Lung (tissue), 12 donors: Measurements from ENCODE around the gene ANKRD16. TPM values are rescaled to one million over a fixed set of nuclear protein-coding genes. Genes with fewer than 3 reads are reported as not detected.

Experiments used
- ATAC-seq: fragments of 200-7000 bp; cut with Tn5 transposase; one replicate; pipeline ENCODE4 v1.9.1; 2020; ENCODE audit warnings: moderate number of reproducible peaks; ENCODE audit not compliant: insufficient read depth, low FRiP score
- DNase-seq, 3 donors: peaks; one replicate each; pipeline ENCODE4 v3.0.0-alpha.2; 2013 to 2017
- H3K27ac ChIP-seq, 2 donors: one replicate each; pipeline ENCODE4 v1.5.1; 2013; ENCODE audit warnings: mild to moderate bottlenecking in 2 of 2, moderate library complexity in 2 of 2, control low read depth in 1 of 2, inconsistent platforms in 1 of 2, low read depth in 1 of 2, low read length in 1 of 2
- H3K27me3 ChIP-seq, 3 donors: one replicate each; pipeline ENCODE4 v1.5.1; 2013; ENCODE audit warnings: low read length in 2 of 3; ENCODE audit not compliant: control insufficient read depth in 3 of 3, insufficient read depth in 3 of 3
- H3K36me3 ChIP-seq, 4 donors: one replicate each; pipeline ENCODE4 v1.5.1; 2013; ENCODE audit warnings: low read length in 4 of 4, mild to moderate bottlenecking in 1 of 4, moderate library complexity in 1 of 4; ENCODE audit not compliant: control insufficient read depth in 4 of 4, insufficient read depth in 4 of 4
- H3K4me1 ChIP-seq, 5 donors: one replicate each; pipeline ENCODE4 v1.5.1; 2013; ENCODE audit warnings: low read length in 5 of 5, mild to moderate bottlenecking in 2 of 5, moderate library complexity in 1 of 5; ENCODE audit not compliant: control insufficient read depth in 5 of 5, insufficient read depth in 5 of 5
- H3K4me3 ChIP-seq: one replicate; pipeline ENCODE4 v1.5.1; 2013; ENCODE audit warnings: mild to moderate bottlenecking, control low read depth, moderate library complexity
- H3K9ac ChIP-seq, 2 donors: one replicate each; pipeline ENCODE4 v1.5.1; 2013; ENCODE audit warnings: low read length in 2 of 2, control low read depth in 1 of 2; ENCODE audit not compliant: insufficient read depth in 1 of 2
- H3K9me3 ChIP-seq, 4 donors: one replicate each; pipeline ENCODE4 v1.5.1; 2013; ENCODE audit warnings: low read length in 3 of 4, mild to moderate bottlenecking in 1 of 4, moderate library complexity in 1 of 4; ENCODE audit not compliant: control insufficient read depth in 4 of 4, insufficient read depth in 3 of 4
- WGBS, 2 donors: extraction: QIAGEN DNeasy Blood & Tissue Kit; methylation state at CpG; one replicate each; pipeline ENCODE4 v1.1.7; 2013; 5-methylcytosine and 5-hydroxymethylcytosine counted together
- polyA plus RNA-seq, 2 donors: library from polyadenylated mRNA; stranded (reverse); fragments of 200-250 nt; gene quantifications; one replicate each; pipeline ENCODE4 v1.2.1, GENCODE V29; 2013
- total RNA-seq, 2 donors: library from RNA; depleted of rRNA in 1 of 2; stranded (reverse); fragments of >200 nt in 1 of 2; gene quantifications; one replicate each; pipeline ENCODE4 v1.2.1, GENCODE V29; 2014 to 2021
- TF ChIP-seq, protein P1 (sequence below): IDR thresholded peaks from 2 replicates; pipeline ENCODE4 v1.5.1; 2012; ENCODE audit warnings: mild to moderate bottlenecking; ENCODE audit errors: control extremely low read depth, extremely low read depth
- donor health status: control.
- donor health status: control.
- donor health status: Bipolar disorder and iron deficiency.
- donor health status: healthy.
- donor health status: DM: yes; HTN: yes; CAD: no.

Gene ANKRD16
- total and polyA plus RNA-seq, 4 donors = 4.5 to 14.0 (median 6.4) TPM

DNA sequence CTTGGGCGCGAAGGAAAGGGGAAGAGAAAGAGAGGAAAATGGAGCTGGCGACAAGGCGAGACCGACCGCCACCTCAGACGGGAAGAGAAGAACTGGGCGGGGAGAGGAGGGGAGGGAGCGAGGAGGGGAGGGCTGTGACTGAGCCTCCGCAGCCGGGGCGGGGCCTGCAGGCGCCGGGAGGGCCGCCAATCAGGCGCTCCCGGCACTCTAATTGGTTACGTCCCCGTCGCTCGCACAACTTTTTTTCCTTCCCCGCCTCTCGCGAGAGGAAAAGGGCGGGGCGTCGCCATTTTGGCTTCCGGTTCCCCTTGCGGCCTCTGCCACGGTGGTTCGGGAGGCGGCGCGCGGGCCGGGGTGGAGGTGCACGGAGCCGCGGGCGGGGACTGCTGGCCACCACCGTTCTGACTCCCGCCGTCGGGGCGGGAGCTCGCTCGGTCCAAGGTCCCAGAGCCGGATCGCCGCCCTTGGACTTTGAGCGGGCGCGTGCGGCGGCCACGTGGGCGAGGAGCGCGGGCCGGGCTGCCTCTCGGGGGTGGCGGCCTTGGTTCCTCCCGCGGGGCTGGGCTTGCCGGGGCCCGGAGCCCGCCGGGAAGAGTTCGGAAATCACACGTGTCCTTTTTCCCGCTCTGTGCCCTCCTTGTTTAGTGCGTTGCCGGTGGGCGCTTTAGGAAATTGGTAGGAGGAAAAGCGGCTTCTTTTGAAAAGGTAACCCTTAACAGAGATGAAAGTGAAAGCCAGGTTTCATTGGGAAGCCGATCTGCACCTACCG is 76.2 kb downstream of the ANKRD16 start, which contains the start of gene GDI2:
Gene GDI2 (minus strand): TSS at position 94 of the 769 bp plus-strand sequence. CDS start 176 bp downstream, outside the sequence.
- TF ChIP-seq, protein P1, sequence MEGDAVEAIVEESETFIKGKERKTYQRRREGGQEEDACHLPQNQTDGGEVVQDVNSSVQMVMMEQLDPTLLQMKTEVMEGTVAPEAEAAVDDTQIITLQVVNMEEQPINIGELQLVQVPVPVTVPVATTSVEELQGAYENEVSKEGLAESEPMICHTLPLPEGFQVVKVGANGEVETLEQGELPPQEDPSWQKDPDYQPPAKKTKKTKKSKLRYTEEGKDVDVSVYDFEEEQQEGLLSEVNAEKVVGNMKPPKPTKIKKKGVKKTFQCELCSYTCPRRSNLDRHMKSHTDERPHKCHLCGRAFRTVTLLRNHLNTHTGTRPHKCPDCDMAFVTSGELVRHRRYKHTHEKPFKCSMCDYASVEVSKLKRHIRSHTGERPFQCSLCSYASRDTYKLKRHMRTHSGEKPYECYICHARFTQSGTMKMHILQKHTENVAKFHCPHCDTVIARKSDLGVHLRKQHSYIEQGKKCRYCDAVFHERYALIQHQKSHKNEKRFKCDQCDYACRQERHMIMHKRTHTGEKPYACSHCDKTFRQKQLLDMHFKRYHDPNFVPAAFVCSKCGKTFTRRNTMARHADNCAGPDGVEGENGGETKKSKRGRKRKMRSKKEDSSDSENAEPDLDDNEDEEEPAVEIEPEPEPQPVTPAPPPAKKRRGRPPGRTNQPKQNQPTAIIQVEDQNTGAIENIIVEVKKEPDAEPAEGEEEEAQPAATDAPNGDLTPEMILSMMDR = no peak
- Histone ChIP-seq H3K9ac (peak within 1 kb of the TSS; percentile 85 to 96), H3K4me1 (peaks cover 2 to 40% (median 15%) of the 10 kb centered on the region in 5 donors), H3K4me3 (peak within 1 kb of the TSS; percentile 82), H3K9me3 (no peaks in the 10 kb centered on the region), H3K27ac (peak within 1 kb of the TSS; percentile 97), H3K36me3 (no peaks in the 10 kb centered on the region), H3K27me3 (no peaks in the 10 kb centered on the region)
- peak; percentile 97 to 98 (median 98) for DNase-seq
- WGBS, 2 donors = 0 to 1% methylated on average over 48 to 77 of the region's 77 CpGs
- ATAC-seq = peak; percentile 94

DNA sequence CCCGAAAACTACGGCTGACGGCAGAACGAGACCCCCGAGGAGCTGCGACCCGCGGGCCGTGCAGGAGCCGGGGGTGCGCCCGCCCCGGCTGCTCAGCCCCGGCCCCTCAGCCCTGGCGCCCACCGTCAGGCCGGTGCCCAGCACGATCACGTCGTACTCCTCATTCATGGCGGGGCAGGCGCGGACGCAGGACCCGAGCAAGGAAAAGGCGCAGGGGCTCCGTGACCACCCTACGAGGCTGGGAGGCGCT is 76.7 kb downstream of the ANKRD16 start:
- Histone ChIP-seq H3K36me3 (no peaks in the 10 kb centered on the region), H3K27me3 (no peaks in the 10 kb centered on the region), H3K4me1 (peaks cover 2 to 40% (median 15%) of the 10 kb centered on the region in 5 donors), H3K4me3 (peak overlapping the region; percentile 77), H3K27ac (peak overlapping the region; percentile 90 to 97), H3K9ac (peak overlapping the region; percentile 65 to 84), H3K9me3 (no peaks in the 10 kb centered on the region)
- WGBS, 2 donors = 0 to 1% methylated on average over 28 to 29 of the region's 29 CpGs
- TF ChIP-seq, protein P1 = no peak
- ATAC-seq = peak; percentile 17
- no peak for DNase-seq

DNA sequence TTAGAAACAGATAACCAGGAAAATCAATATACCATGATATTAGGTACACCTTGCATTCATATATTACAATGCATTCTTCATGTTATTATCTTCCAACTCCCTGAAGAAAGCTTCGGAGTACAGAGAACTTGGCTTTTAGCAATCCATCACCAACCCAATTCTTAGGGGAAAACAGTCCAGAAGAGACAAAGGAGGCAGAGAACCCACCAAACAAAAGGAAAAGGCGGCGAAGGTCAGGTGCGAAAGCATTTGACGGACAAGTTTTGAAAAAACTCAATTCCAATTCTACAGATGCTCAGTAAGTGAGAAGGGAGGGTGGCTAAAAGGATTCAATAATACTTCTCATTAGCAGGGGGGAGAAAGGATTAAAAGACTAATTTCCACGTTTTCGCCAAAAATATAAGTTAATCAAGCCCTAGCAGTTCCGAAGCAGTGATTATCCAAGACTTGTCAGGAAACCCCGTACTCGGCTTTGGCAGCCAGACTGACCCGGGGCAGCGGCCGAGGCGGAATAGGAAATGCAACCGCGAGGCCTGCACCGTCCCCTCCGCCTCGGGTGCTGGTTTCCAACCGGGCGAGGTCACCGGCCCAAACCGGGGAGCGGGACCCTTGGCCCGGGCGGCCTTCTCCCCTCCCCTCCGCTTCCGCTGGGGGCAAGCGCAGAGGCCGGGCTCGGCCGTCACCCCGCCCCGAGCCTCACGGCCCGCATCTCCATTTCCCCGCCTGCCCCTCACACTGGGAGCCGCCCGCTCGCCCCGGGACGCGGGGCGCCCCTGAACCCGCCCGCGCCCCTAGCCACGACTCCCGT is 77.2 kb downstream of the ANKRD16 start:
- DNase-seq (peak; percentile 48 to 63 (median 54)), ATAC-seq (peak; percentile 39)
- peak overlapping the region; percentile 90 to 97 for H3K27ac ChIP-seq
- no peaks in the 10 kb centered on the region for H3K27me3 ChIP-seq
- no peaks in the 10 kb centered on the region for H3K9me3 ChIP-seq
- peak overlapping the region; percentile 77 for H3K4me3 ChIP-seq
- H3K9ac ChIP-seq = peak overlapping the region; percentile 65 to 96
- WGBS, 2 donors = 1% methylated on average over 45 to 49 of the region's 49 CpGs
- no peaks in the 10 kb centered on the region for H3K36me3 ChIP-seq
- H3K4me1 ChIP-seq = peaks cover 2 to 40% (median 19%) of the 10 kb centered on the region in 5 donors
- TF ChIP-seq, protein P1 = no peak

Other genes with a start within 250 kb of the ANKRD16 start
- gene ASB13, start 223.3 kb downstream of the ANKRD16 start, total RNA-seq = 10 to 100 TPM in 1 of 2 donors, 1 to 10 TPM in 1; 5.2 to 26.2 TPM
- gene ASB13, start 223.3 kb downstream of the ANKRD16 start, polyA plus RNA-seq = 10 to 100 TPM; 12.5 to 16.9 TPM
- 100 to 1,000 TPM in 1 of 2 donors, 10 to 100 TPM in 1; 45.4 to 108 TPM for gene TASOR2, start 205.1 kb downstream of the ANKRD16 start, total RNA-seq
- 10 to 100 TPM; 12.3 to 12.8 TPM for gene TASOR2, start 205.1 kb downstream of the ANKRD16 start, polyA plus RNA-seq
- 100 to 1,000 TPM; 167 to 300 TPM for gene GDI2, start 76.5 kb downstream of the ANKRD16 start, total RNA-seq
- gene GDI2, start 76.5 kb downstream of the ANKRD16 start, polyA plus RNA-seq = 100 to 1,000 TPM in 1 of 2 donors, 10 to 100 TPM in 1; 64.2 to 162 TPM
- gene FBH1, start 350 bp upstream of the ANKRD16 start, total RNA-seq = 10 to 100 TPM; 85.3 to 93.2 TPM
- gene FBH1, start 350 bp upstream of the ANKRD16 start, polyA plus RNA-seq = 10 to 100 TPM; 39.4 to 42.2 TPM
- 10 to 100 TPM; 13.2 to 40.0 TPM for gene IL15RA, start 87.7 kb upstream of the ANKRD16 start, total RNA-seq
- gene IL15RA, start 87.7 kb upstream of the ANKRD16 start, polyA plus RNA-seq = 10 to 100 TPM; 25.5 to 67.7 TPM
- 1 to 10 TPM; 1.2 to 5.7 TPM for gene IL2RA, start 172.5 kb upstream of the ANKRD16 start, total RNA-seq
- gene IL2RA, start 172.5 kb upstream of the ANKRD16 start, polyA plus RNA-seq = 10 to 100 TPM in 1 of 2 donors, under 1 TPM in 1; 0.24 to 10.3 TPM
- 100 to 1,000 TPM in 1 of 2 donors, 10 to 100 TPM in 1; 84.5 to 103 TPM for gene RBM17, start 199.1 kb upstream of the ANKRD16 start, total RNA-seq
- 10 to 100 TPM; 65.5 to 76.7 TPM for gene RBM17, start 199.1 kb upstream of the ANKRD16 start, polyA plus RNA-seq